GM18873 (cell line): ENCODE data around the gene IL5RA.

ENCODE experiments used
- ATAC-seq: cut with Tn5 transposase; IDR thresholded peaks from one replicate; pipeline ENCODE4 v1.9.1; 2021; ENCODE audit warnings: mild to moderate bottlenecking, moderate library complexity, moderate number of reproducible peaks; ENCODE audit not compliant: unreplicated experiment, low FRiP score

IL5RA gene

GRCh38 chr3:3069723-3070122, 40.5 kb downstream of the IL5RA start:
- ATAC-seq: no peak

- ATAC-seq: no peak
Measured at GRCh38 chr3:3068358-3068881, 41.8 kb downstream of the IL5RA start.

- ATAC-seq: no peak
Measured at GRCh38 chr3:3066910-3067309, 43.3 kb downstream of the IL5RA start.

GRCh38 chr3:3066378-3066777, 43.8 kb downstream of the IL5RA start:
- ATAC-seq: peak; percentile 67

- ATAC-seq: no peak
Measured at GRCh38 chr3:3065876-3066275, 44.3 kb downstream of the IL5RA start.

- no peak for ATAC-seq
Measured at GRCh38 chr3:3064297-3064696, 45.9 kb downstream of the IL5RA start.

GRCh38 chr3:3059645-3060044, 50.5 kb downstream of the IL5RA start:
- ATAC-seq: no peak

GRCh38 chr3:3053974-3054373, 56.2 kb downstream of the IL5RA start:
- no peak for ATAC-seq

- no peak for ATAC-seq
Measured at GRCh38 chr3:3038201-3038991, 71.8 kb downstream of the IL5RA start.

- ATAC-seq: no peak
Measured at GRCh38 chr3:3037156-3037555, 73.0 kb downstream of the IL5RA start.

- no peak for ATAC-seq
Measured at GRCh38 chr3:3031326-3031725, 78.8 kb downstream of the IL5RA start.

- peak; percentile 94 for ATAC-seq
Measured at GRCh38 chr3:3027976-3028567, 82.1 kb downstream of the IL5RA start.

- no peak for ATAC-seq
Measured at GRCh38 chr3:3023111-3023745, 86.9 kb downstream of the IL5RA start.

- no peak for ATAC-seq
Measured at GRCh38 chr3:3020209-3020608, 90.0 kb downstream of the IL5RA start.
